ENCODE data around the gene DUSP10. TPM values are rescaled to one million over a fixed set of nuclear protein-coding genes. Genes with fewer than 3 reads are reported as not detected.

Gene DUSP10
- total and polyA plus RNA-seq, 5 experiments from 2014 or later, result 1.4 to 4.4 (median 2.7) TPM

GRCh38 chr1:221706876-221707582 lies 34.9 kb downstream of the DUSP10 start:
- POLR2A ChIA-PET, result no interaction called here
- DNase-seq, result no peak
- no peak for ATAC-seq
- peaks cover 5 to 59% (median 30%) of the 10 kb centered on the region in 4 donors for H3K4me1 Mint-ChIP-seq
- no peak overlapping the region for H3K27ac Mint-ChIP-seq
- no peaks in the 10 kb centered on the region for H3K27me3 Mint-ChIP-seq
- peaks cover 9 to 31% (median 31%) of the 10 kb centered on the region in 3 donors for H3K36me3 Mint-ChIP-seq
- H3K9me3 Mint-ChIP-seq, result no peaks in the 10 kb centered on the region
- H3K4me3 Mint-ChIP-seq, result no peak overlapping the region

GRCh38 chr1:221706191-221706590 lies 35.7 kb downstream of the DUSP10 start:
- no peaks in the 10 kb centered on the region for H3K9me3 Mint-ChIP-seq
- peaks cover 15 to 37% (median 34%) of the 10 kb centered on the region in 3 donors for H3K36me3 Mint-ChIP-seq
- H3K4me3 Mint-ChIP-seq, result no peak overlapping the region
- no peaks in the 10 kb centered on the region for H3K27me3 Mint-ChIP-seq
- peak overlapping the region in 1 of 10 donors; percentile 46 for H3K27ac Mint-ChIP-seq
- POLR2A ChIA-PET, result no interaction called here
- ATAC-seq (no peak), DNase-seq (no peak)
- peaks cover 5 to 51% (median 23%) of the 10 kb centered on the region in 4 donors for H3K4me1 Mint-ChIP-seq

- Mint-ChIP-seq H3K4me1 (peaks cover 7 to 36% (median 15%) of the 10 kb centered on the region in 4 donors), H3K4me3 (no peak overlapping the region), H3K27ac (no peak overlapping the region), H3K27me3 (no peaks in the 10 kb centered on the region), H3K36me3 (peaks cover 15 to 40% (median 34%) of the 10 kb centered on the region in 3 donors), H3K9me3 (no peaks in the 10 kb centered on the region)
- DNase-seq (no peak), ATAC-seq (no peak)
- POLR2A ChIA-PET, result interaction anchor here (0.7 kb wide), 1 partner anchor 147 kb away, joined by 3 read pairs; no protein-coding TSS in a partner anchor
Measured at GRCh38 chr1:221704306-221704705, 37.6 kb downstream of the DUSP10 start.

- POLR2A ChIA-PET, result interaction anchor here (1.2 kb wide), 1 partner anchor 39 kb away, joined by 5 read pairs; no protein-coding TSS in a partner anchor
- no peak overlapping the region for H3K27ac Mint-ChIP-seq
- H3K27me3 Mint-ChIP-seq, result no peaks in the 10 kb centered on the region
- peaks cover 15 to 40% (median 35%) of the 10 kb centered on the region in 3 donors for H3K36me3 Mint-ChIP-seq
- ATAC-seq, result no peak
- peaks cover 8 to 25% (median 11%) of the 10 kb centered on the region in 4 donors for H3K4me1 Mint-ChIP-seq
- DNase-seq, result no peak
- no peak overlapping the region for H3K4me3 Mint-ChIP-seq
- peaks cover 0 to 1% (median 0%) of the 10 kb centered on the region in 9 donors for H3K9me3 Mint-ChIP-seq
Measured at GRCh38 chr1:221701570-221702186, 40.2 kb downstream of the DUSP10 start.

- ATAC-seq, result no peak
- H3K4me1 Mint-ChIP-seq, result peaks cover 8 to 20% (median 11%) of the 10 kb centered on the region in 4 donors
- POLR2A ChIA-PET, result interaction anchor here (1.2 kb wide), 1 partner anchor 40 kb away, joined by 5 read pairs; no protein-coding TSS in a partner anchor
- peaks cover 15 to 40% (median 31%) of the 10 kb centered on the region in 3 donors for H3K36me3 Mint-ChIP-seq
- H3K4me3 Mint-ChIP-seq, result no peak overlapping the region
- DNase-seq, result no peak
- H3K9me3 Mint-ChIP-seq, result peaks cover 0 to 1% (median 0%) of the 10 kb centered on the region in 9 donors
- H3K27ac Mint-ChIP-seq, result no peak overlapping the region
- no peaks in the 10 kb centered on the region for H3K27me3 Mint-ChIP-seq
Measured at GRCh38 chr1:221700948-221701347, 40.9 kb downstream of the DUSP10 start.

GRCh38 chr1:221700536-221700935 lies 41.4 kb downstream of the DUSP10 start:
- Mint-ChIP-seq H3K9me3 (peaks cover 0 to 1% (median 0%) of the 10 kb centered on the region in 9 donors), H3K27me3 (no peaks in the 10 kb centered on the region), H3K4me1 (peaks cover 8 to 16% (median 11%) of the 10 kb centered on the region in 4 donors), H3K36me3 (peaks cover 13 to 36% (median 27%) of the 10 kb centered on the region in 3 donors), H3K4me3 (no peak overlapping the region), H3K27ac (no peak overlapping the region)
- ATAC-seq (no peak), DNase-seq (no peak)
- POLR2A ChIA-PET, result no interaction called here

- Mint-ChIP-seq H3K4me1 (peaks cover 8 to 16% (median 11%) of the 10 kb centered on the region in 4 donors), H3K4me3 (no peak overlapping the region), H3K27me3 (no peaks in the 10 kb centered on the region), H3K9me3 (peaks cover 0 to 1% (median 0%) of the 10 kb centered on the region in 9 donors), H3K36me3 (peaks cover 11 to 32% (median 24%) of the 10 kb centered on the region in 3 donors), H3K27ac (no peak overlapping the region)
- POLR2A ChIA-PET, result no interaction called here
- ATAC-seq, result no peak
- no peak for DNase-seq
Measured at GRCh38 chr1:221699978-221700519, 41.8 kb downstream of the DUSP10 start.

GRCh38 chr1:221699577-221699976 lies 42.3 kb downstream of the DUSP10 start:
- DNase-seq (no peak), ATAC-seq (no peak)
- POLR2A ChIA-PET, result no interaction called here
- H3K4me1 Mint-ChIP-seq, result peaks cover 8 to 16% (median 11%) of the 10 kb centered on the region in 4 donors
- H3K4me3 Mint-ChIP-seq, result no peak overlapping the region
- peaks cover 0 to 1% (median 0%) of the 10 kb centered on the region in 9 donors for H3K9me3 Mint-ChIP-seq
- no peaks in the 10 kb centered on the region for H3K27me3 Mint-ChIP-seq
- H3K27ac Mint-ChIP-seq, result no peak overlapping the region
- H3K36me3 Mint-ChIP-seq, result peaks cover 11 to 28% (median 22%) of the 10 kb centered on the region in 3 donors

- Mint-ChIP-seq H3K27ac (peak overlapping the region in 1 of 10 donors; percentile 67), H3K36me3 (peaks cover 11 to 21% (median 16%) of the 10 kb centered on the region in 3 donors), H3K27me3 (no peaks in the 10 kb centered on the region), H3K4me3 (no peak overlapping the region), H3K9me3 (peaks cover 0 to 1% (median 0%) of the 10 kb centered on the region in 9 donors), H3K4me1 (peaks cover 8 to 16% (median 11%) of the 10 kb centered on the region in 4 donors)
- no peak for DNase-seq
- POLR2A ChIA-PET, result no interaction called here
- no peak for ATAC-seq
Measured at GRCh38 chr1:221698579-221699349, 43.1 kb downstream of the DUSP10 start.

GRCh38 chr1:221697923-221698425 lies 43.9 kb downstream of the DUSP10 start:
- no peak for DNase-seq
- H3K36me3 Mint-ChIP-seq, result peaks cover 10 to 16% (median 11%) of the 10 kb centered on the region in 3 donors
- POLR2A ChIA-PET, result no interaction called here

GRCh38 chr1:221696718-221697461 lies 45.0 kb downstream of the DUSP10 start:
- no peak for ATAC-seq
- Mint-ChIP-seq H3K4me3 (no peak overlapping the region), H3K9me3 (peaks cover 0 to 8% (median 3%) of the 10 kb centered on the region in 9 donors), H3K4me1 (peaks cover 7 to 16% (median 9%) of the 10 kb centered on the region in 4 donors), H3K27me3 (no peaks in the 10 kb centered on the region), H3K36me3 (peaks cover 4 to 8% (median 6%) of the 10 kb centered on the region in 3 donors), H3K27ac (no peak overlapping the region)
- no peak for DNase-seq
- POLR2A ChIA-PET, result no interaction called here

More at GRCh38 chr1:221697923-221698425, 43.9 kb downstream of the DUSP10 start:
- no peaks in the 10 kb centered on the region for H3K27me3 Mint-ChIP-seq
- no peak overlapping the region for H3K4me3 Mint-ChIP-seq
- H3K9me3 Mint-ChIP-seq, result peaks cover 0 to 8% (median 3%) of the 10 kb centered on the region in 9 donors
- peak overlapping the region in 1 of 10 donors; percentile 67 for H3K27ac Mint-ChIP-seq
- no peak for ATAC-seq
- peaks cover 8 to 16% (median 11%) of the 10 kb centered on the region in 4 donors for H3K4me1 Mint-ChIP-seq
